H9 (cell line): Measurements from ENCODE around the gene PRRT2. TPM values are rescaled to one million over a fixed set of nuclear protein-coding genes. Genes with fewer than 3 reads are reported as not detected.

Source experiments
- DNase-seq: peaks from one replicate; pipeline ENCODE4 v3.0.0-alpha.2; 2017
- H2AFZ ChIP-seq: one replicate; pipeline ENCODE4 v1.6.1; 2013; ENCODE audit warnings: mild to moderate bottlenecking, low read length, control low read depth, moderate library complexity
- H2AK5ac ChIP-seq: 2 replicates; pipeline ENCODE4 v1.6.1; 2013; ENCODE audit warnings: low read length, control low read depth, mixed read lengths; ENCODE audit not compliant: insufficient read length
- H2BK120ac ChIP-seq: one replicate; pipeline ENCODE4 v1.6.1; 2013; ENCODE audit warnings: low read depth, mild to moderate bottlenecking, low read length, control low read depth, inconsistent platforms; ENCODE audit not compliant: poor library complexity, severe bottlenecking
- H2BK12ac ChIP-seq: 2 replicates; pipeline ENCODE4 v1.6.1; 2013; ENCODE audit warnings: low read length, control low read depth, mixed read lengths, low read depth; ENCODE audit not compliant: insufficient read length
- H2BK15ac ChIP-seq: 2 replicates; pipeline ENCODE4 v1.6.1; 2013; ENCODE audit warnings: low read depth, low read length, control low read depth
- H2BK20ac ChIP-seq: one replicate; pipeline ENCODE4 v1.6.1; 2013; ENCODE audit warnings: low read depth, mild to moderate bottlenecking, low read length, control low read depth, inconsistent platforms; ENCODE audit not compliant: poor library complexity, severe bottlenecking
- H2BK5ac ChIP-seq: 2 replicates; pipeline ENCODE4 v1.6.1; 2013; ENCODE audit warnings: low read length, control low read depth, mixed read lengths; ENCODE audit not compliant: insufficient read length
- H3K14ac ChIP-seq: 2 replicates; pipeline ENCODE4 v1.6.1; 2013; ENCODE audit warnings: low read length, control low read depth; ENCODE audit not compliant: insufficient read depth
- H3K18ac ChIP-seq: 2 replicates; pipeline ENCODE4 v1.6.1; 2013; ENCODE audit warnings: low read depth, mild to moderate bottlenecking, mixed read lengths, low read length, control low read depth; ENCODE audit not compliant: insufficient read length
- H3K23ac ChIP-seq: 2 replicates; pipeline ENCODE4 v1.6.1; 2013; ENCODE audit warnings: low read length, control low read depth, mixed read lengths, low read depth; ENCODE audit not compliant: insufficient read length
- H3K23me2 ChIP-seq: 2 replicates; pipeline ENCODE4 v1.6.1; 2013; ENCODE audit warnings: low read depth, mild to moderate bottlenecking, mixed read lengths, low read length, control low read depth; ENCODE audit not compliant: insufficient read length, poor library complexity, severe bottlenecking
- H3K27ac ChIP-seq: 2 replicates; pipeline ENCODE4 v1.5.1; 2013; ENCODE audit warnings: low read length, control low read depth, mixed read lengths, low read depth; ENCODE audit not compliant: insufficient read length
- H3K27me3 ChIP-seq: 2 replicates; pipeline ENCODE4 v1.6.1; 2013; ENCODE audit warnings: low read length, control low read depth, inconsistent platforms; ENCODE audit not compliant: insufficient read depth
- H3K4ac ChIP-seq: 2 replicates; pipeline ENCODE4 v1.6.1; 2013; ENCODE audit warnings: low read depth, mild to moderate bottlenecking, control low read depth, inconsistent platforms, low read length, moderate library complexity
- H3K4me1 ChIP-seq: 2 replicates; pipeline ENCODE4 v1.6.1; 2013; ENCODE audit warnings: low read length, control low read depth, inconsistent platforms; ENCODE audit not compliant: insufficient read depth
- H3K4me2 ChIP-seq: 2 replicates; pipeline ENCODE4 v1.6.1; 2013; ENCODE audit warnings: low read length, control low read depth, mixed read lengths; ENCODE audit not compliant: insufficient read length, insufficient read depth
- H3K56ac ChIP-seq: 2 replicates; pipeline ENCODE4 v1.6.1; 2013; ENCODE audit warnings: low read depth, mild to moderate bottlenecking, mixed read lengths, low read length, control low read depth; ENCODE audit not compliant: insufficient read length
- H3K79me1 ChIP-seq: 2 replicates; pipeline ENCODE4 v1.6.1; 2013; ENCODE audit warnings: low read depth, mild to moderate bottlenecking, moderate library complexity, low read length, control low read depth, inconsistent platforms; ENCODE audit not compliant: insufficient read depth, poor library complexity, severe bottlenecking
- H3K79me2 ChIP-seq: 2 replicates; pipeline ENCODE4 v1.6.1; 2013; ENCODE audit warnings: low read length, control low read depth, inconsistent platforms; ENCODE audit not compliant: insufficient read depth
- H3K9ac ChIP-seq: 2 replicates; pipeline ENCODE4 v1.6.1; 2013; ENCODE audit warnings: low read length, control low read depth, mixed read lengths; ENCODE audit not compliant: insufficient read length; ENCODE audit errors: extremely low read depth
- H3K9me3 ChIP-seq: one replicate; pipeline ENCODE4 v1.6.1; 2013; ENCODE audit warnings: low read depth, low read length, inconsistent platforms; ENCODE audit not compliant: control insufficient read depth
- H3T11ph ChIP-seq: one replicate; pipeline ENCODE4 v1.6.1; 2013; ENCODE audit warnings: mild to moderate bottlenecking, low read length, control low read depth, inconsistent platforms
- H4K20me1 ChIP-seq: one replicate; pipeline ENCODE4 v1.6.1; 2013; ENCODE audit not compliant: control insufficient read depth, insufficient read length, insufficient read depth
- H4K5ac ChIP-seq: 2 replicates; pipeline ENCODE4 v1.6.1; 2013; ENCODE audit warnings: low read depth, mild to moderate bottlenecking, mixed read lengths, low read length, control low read depth; ENCODE audit not compliant: insufficient read length
- H4K8ac ChIP-seq: replicated peaks from 2 replicates; pipeline ENCODE4 v1.6.1; 2013; ENCODE audit warnings: low read length, control low read depth, mixed read lengths, low read depth; ENCODE audit not compliant: insufficient read length
- H4K91ac ChIP-seq: 2 replicates; pipeline ENCODE4 v1.6.1; 2013; ENCODE audit warnings: low read depth, mild to moderate bottlenecking, moderate library complexity, mixed read lengths, low read length, control low read depth; ENCODE audit not compliant: insufficient read length
- H3K27ac Mint-ChIP-seq, 3 experiments: 2 replicates in 2 of 3; 3 replicates in 1 of 3; pipeline ENCODE4 v1.8.0; 2020 to 2021; ENCODE audit warnings: mixed read lengths in 3 of 3, mild to moderate bottlenecking in 1 of 3, moderate library complexity in 1 of 3
- H3K27me3 Mint-ChIP-seq: 2 replicates; pipeline ENCODE4 v1.8.0; 2021; ENCODE audit warnings: low read depth, mild to moderate bottlenecking, moderate library complexity, mixed read lengths
- H3K36me3 Mint-ChIP-seq, 3 experiments: 2 replicates in 2 of 3; 3 replicates in 1 of 3; pipeline ENCODE4 v1.8.0; 2020 to 2021; ENCODE audit warnings: low read depth in 3 of 3, mixed read lengths in 3 of 3; ENCODE audit not compliant: insufficient read depth in 1 of 3
- H3K4me1 Mint-ChIP-seq, 2 experiments: 2 replicates each; pipeline ENCODE4 v1.8.0; 2020; ENCODE audit warnings: mixed read lengths in 2 of 2
- H3K4me3 Mint-ChIP-seq, 2 experiments: 2 replicates in 1 of 2; 3 replicates in 1 of 2; pipeline ENCODE4 v1.8.0; 2020 to 2021; ENCODE audit warnings: mild to moderate bottlenecking in 2 of 2, mixed read lengths in 2 of 2, moderate library complexity in 1 of 2
- H3K9me3 Mint-ChIP-seq, 2 experiments: 2 replicates in 1 of 2; 3 replicates in 1 of 2; pipeline ENCODE4 v1.8.0; 2020; ENCODE audit warnings: mild to moderate bottlenecking in 2 of 2, mixed read lengths in 2 of 2, moderate library complexity in 1 of 2
- CTCF ChIP-seq: fragments of 200-600 bp; sonication (generic); conservative IDR thresholded peaks from 3 replicates; pipeline ENCODE4 v1.8.0; 2021; ENCODE audit warnings: antibody characterized with exemption, mild to moderate bottlenecking
- WGBS: extraction: QIAGEN DNeasy Blood & Tissue Kit; methylation state at CpG from one replicate; pipeline ENCODE4 v1.1.7; 2013; ENCODE audit warnings: missing lambda C conversion rate, low lambda C conversion rate, mixed read lengths; ENCODE audit not compliant: insufficient read length; ENCODE audit errors: extremely low coverage; 5-methylcytosine and 5-hydroxymethylcytosine counted together
- total RNA-seq: library from RNA; stranded (reverse); gene quantifications from 2 replicates; pipeline ENCODE4 v1.2.1, GENCODE V29; 2021

The PRRT2 gene
- total RNA-seq, 1 experiment from 2014 or later = 14.6 TPM

DNA sequence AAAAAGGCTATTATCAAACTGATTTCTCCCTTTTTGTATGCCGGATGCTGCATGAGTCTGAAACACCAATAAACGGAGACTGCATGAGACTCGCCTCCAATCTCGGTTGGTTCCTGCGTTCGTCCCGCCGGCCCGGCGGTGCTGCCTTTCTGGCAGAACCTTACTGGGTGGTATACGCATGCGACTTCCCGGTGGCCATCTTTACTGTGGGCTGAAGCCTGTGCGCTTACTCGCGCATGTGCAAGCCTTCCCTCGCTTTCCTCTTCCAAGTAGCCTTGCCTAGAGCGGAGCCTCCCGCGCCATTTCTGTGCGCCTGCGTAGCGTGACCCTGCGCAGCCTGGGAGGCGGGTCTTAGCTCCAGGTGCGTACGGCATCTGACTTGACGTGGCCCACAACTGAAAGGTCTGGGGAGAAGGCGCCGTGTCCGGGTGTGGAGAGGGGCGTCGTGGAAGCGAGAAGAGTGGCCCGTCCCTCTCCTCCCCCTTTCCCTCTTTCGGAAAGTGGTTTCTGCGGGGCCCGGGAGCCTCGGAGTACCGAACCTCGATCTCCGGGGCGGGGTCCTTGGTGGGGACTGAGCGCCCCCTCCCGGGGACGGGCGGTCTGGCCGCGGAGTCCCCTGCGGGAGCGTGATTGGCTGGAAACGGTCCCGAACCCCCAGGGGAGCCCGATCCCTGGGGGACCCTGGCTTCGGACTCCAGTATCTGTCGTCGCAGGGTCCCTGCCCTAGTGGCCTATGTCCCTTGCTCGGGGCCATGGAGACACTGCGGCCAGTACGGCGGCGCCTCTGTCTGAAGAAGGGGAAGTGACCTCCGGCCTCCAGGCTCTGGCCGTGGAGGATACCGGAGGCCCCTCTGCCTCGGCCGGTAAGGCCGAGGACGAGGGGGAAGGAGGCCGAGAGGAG lies 4.0 kb downstream of the PRRT2 start, which contains the start of gene PAGR1:
Gene PAGR1, plus strand, starts transcription at position 360 of the 901 bp plus-strand sequence. Its CDS starts 374 bp downstream, at position 734.
- no peaks in the 10 kb centered on the region for H3K79me1 ChIP-seq
- no peak within 1 kb of the TSS for H4K5ac ChIP-seq
- H4K20me1 ChIP-seq = no peaks in the 10 kb centered on the region
- H3K23me2 ChIP-seq = peaks cover 35% of the 10 kb centered on the region
- Mint-ChIP-seq H3K4me3 (peak within 1 kb of the TSS; percentile 93 to 96), H3K27ac (peak within 1 kb of the TSS; percentile 96 to 100 (median 97)), H3K9me3 (no peaks in the 10 kb centered on the region; a peak in 1 of 5 replicates), H3K4me1 (peaks cover 54 to 63% of the 10 kb centered on the region in 2 experiments), H3K36me3 (peaks cover 24 to 37% (median 35%) of the 10 kb centered on the region in 3 experiments), H3K27me3 (no peaks in the 10 kb centered on the region; the same call in none of the 2 replicates)
- H3K9ac ChIP-seq = peak within 1 kb of the TSS; percentile 62
- H3K56ac ChIP-seq = no peak within 1 kb of the TSS
- peaks cover 6% of the 10 kb centered on the region; the same call in 1 of the 2 replicates for H3K4me1 ChIP-seq
- peak within 1 kb of the TSS; percentile 93; the same call in 1 of the 2 replicates for H3K14ac ChIP-seq
- peak within 1 kb of the TSS; percentile 59 for H3K4me2 ChIP-seq
- H2BK15ac ChIP-seq = no peak within 1 kb of the TSS
- no peaks in the 10 kb centered on the region for H3K9me3 ChIP-seq
- no peak within 1 kb of the TSS for H4K91ac ChIP-seq
- no peak within 1 kb of the TSS for H3T11ph ChIP-seq
- no peak within 1 kb of the TSS for H2BK20ac ChIP-seq
- no peak within 1 kb of the TSS for H2BK120ac ChIP-seq
- H3K4ac ChIP-seq = no peak within 1 kb of the TSS
- WGBS = no CpG with 5 or more reads among the region's 70 CpGs
- no peak within 1 kb of the TSS for H2AK5ac ChIP-seq
- no peak within 1 kb of the TSS for H4K8ac ChIP-seq
- H3K27ac ChIP-seq = peak within 1 kb of the TSS; percentile 6
- H2BK12ac ChIP-seq = no peak within 1 kb of the TSS
- no peaks in the 10 kb centered on the region; the same call in 1 of the 2 replicates for H3K79me2 ChIP-seq
- H3K18ac ChIP-seq = peak within 1 kb of the TSS; percentile 92
- H2BK5ac ChIP-seq = no peak within 1 kb of the TSS
- H3K27me3 ChIP-seq = no peaks in the 10 kb centered on the region
- no peak within 1 kb of the TSS for H2AFZ ChIP-seq
- TF ChIP-seq CTCF = peak; percentile 98
- DNase-seq = peak; percentile 99
- no peak within 1 kb of the TSS for H3K23ac ChIP-seq
